Fibroblast of upper back skin (primary cell): ENCODE measurements around the gene SLC6A9.

Experiments
- DNase-seq: peaks from one replicate; pipeline ENCODE4 v3.0.0-alpha.2; 2013

SLC6A9 gene

GRCh38 chr1:44025816-44026215, 5.4 kb downstream of the SLC6A9 start:
- DNase-seq: no peak

DNA sequence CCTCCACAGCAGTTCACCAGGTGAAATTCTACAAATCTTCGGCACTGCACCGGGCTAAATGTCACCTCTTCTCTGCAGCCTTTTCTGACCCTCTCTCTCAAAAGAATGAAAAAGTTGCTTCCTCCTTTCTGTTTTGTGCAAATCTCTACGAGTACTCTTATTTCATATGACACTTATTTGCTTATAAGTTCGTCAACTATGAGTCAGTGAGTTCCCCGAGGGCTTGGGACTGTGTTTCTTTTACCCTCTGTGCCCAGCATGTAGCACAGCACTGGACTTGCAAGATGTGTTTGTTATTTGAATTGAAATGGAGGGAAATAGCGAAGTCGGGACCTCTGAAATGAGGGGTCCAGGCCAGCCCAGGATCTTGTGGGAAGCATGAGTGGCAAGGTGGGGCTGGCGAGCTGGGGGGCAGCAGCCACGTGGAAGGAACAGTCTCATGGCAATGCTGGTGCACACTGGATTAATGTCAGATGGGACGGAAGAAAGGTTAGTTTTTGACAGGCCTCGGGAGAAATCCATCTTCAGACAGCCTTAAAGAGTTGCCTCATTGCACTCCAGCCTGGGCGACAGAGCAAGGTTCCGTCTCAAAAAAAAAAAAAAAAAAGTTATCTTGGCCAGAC, 6.2 kb downstream of the SLC6A9 start:
- no peak for DNase-seq

DNA sequence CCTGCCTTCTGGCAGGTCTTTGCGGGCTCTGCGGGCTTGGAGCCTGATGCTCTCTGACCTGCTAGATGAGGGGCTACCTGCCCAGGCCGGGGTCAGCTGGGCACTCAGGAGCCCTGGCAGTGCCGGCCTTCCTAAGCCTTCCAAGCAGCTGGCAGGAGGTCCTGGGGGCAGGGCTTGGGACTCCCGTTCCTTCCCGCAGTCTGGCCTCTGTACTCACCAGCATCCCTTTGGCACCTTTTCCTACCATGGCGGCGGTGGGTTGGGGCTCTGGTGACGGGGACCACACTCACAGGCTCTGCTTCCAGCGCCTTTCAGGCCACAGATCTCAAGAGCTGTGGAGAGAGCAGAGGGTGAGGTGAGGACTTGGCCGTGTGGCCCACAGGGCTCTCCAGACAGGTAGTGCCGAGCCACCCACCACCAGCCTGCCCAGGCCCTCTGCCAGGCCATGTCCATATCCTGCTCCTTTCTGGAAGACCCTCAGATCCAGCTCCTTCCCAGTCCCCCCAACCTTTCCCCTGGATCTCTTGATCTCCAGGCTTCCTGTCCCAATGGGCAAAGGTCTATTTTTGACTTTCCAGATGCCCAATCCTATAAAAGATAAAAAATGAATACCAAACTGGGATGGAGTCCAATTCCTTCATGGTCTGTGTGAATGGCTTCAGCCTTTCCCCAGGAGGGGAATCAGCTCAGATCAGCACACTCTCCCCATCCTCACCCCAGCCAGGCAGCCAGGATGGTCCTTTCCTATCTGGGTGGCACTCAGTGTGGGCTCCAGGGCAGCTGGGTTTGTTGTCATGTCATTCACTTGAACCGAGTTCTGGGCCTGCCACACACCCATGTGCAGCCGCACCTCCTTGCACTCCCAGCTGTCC, 7.0 kb downstream of the SLC6A9 start:
- DNase-seq: no peak

DNA sequence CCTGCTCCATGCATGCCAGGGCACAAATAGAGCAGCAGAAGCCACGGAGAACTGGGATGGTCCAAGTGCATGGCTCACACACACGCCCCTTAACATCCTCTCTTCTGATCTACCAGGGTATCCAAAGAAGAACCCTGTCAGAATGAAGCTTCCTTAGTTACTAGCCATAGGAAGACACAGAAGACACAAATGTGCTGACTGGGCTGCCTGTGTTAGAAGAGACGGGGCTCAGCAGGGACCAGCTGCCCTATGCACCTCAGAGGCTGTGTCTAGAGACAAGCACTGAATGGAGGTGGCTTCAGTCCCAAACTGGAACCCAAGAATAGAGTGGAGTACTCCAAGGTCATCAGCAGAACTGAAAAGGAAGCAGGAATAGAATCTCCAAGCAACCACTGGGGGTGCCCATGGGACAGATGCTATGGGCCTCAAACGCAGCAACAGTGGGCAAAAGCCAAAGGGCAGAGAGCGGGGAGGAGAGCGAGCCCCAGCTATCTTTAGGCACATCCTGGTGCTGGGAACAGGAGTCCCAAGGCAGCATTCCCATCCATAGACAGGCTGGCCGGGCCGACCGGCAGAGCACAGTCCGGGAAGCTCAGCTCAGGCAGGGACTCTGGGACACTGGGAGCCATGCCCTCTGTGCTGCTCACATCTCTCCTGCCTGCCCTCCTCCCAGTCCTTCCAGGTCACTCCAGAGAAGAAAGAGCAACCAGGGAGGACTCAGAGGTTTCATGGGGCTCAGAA, 9.5 kb downstream of the SLC6A9 start:
- no peak for DNase-seq

- no peak for DNase-seq
Measured at GRCh38 chr1:44021156-44021555, 10.1 kb downstream of the SLC6A9 start.

GRCh38 chr1:44020464-44020863, 10.8 kb downstream of the SLC6A9 start:
- no peak for DNase-seq

DNA sequence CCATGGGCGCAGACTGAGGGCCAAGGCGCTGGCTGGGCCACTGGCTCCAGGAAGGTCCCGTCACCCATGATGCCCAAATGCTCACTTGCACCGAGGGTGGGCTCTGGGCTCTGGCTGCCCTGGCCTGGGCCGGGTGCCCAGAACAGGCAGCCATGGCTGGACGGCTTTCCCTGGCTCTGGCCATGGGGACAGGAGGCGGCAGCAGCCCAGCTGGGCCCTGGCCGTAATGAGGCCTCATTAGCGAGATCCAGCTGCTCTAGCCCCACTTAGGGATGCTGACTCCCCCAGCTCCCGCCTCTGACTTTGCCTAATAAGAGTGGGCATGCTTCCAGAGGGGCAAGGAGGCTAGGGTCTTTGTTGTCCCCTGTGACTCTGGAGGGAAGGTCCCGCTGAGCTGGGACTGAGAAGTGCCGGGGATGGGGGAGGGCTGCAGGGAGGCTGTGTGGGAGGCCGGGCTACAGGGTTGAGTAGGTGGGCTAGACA, 11.8 kb downstream of the SLC6A9 start:
- no peak for DNase-seq

- no peak for DNase-seq
Measured at GRCh38 chr1:44016890-44017400, 14.3 kb downstream of the SLC6A9 start.

DNA sequence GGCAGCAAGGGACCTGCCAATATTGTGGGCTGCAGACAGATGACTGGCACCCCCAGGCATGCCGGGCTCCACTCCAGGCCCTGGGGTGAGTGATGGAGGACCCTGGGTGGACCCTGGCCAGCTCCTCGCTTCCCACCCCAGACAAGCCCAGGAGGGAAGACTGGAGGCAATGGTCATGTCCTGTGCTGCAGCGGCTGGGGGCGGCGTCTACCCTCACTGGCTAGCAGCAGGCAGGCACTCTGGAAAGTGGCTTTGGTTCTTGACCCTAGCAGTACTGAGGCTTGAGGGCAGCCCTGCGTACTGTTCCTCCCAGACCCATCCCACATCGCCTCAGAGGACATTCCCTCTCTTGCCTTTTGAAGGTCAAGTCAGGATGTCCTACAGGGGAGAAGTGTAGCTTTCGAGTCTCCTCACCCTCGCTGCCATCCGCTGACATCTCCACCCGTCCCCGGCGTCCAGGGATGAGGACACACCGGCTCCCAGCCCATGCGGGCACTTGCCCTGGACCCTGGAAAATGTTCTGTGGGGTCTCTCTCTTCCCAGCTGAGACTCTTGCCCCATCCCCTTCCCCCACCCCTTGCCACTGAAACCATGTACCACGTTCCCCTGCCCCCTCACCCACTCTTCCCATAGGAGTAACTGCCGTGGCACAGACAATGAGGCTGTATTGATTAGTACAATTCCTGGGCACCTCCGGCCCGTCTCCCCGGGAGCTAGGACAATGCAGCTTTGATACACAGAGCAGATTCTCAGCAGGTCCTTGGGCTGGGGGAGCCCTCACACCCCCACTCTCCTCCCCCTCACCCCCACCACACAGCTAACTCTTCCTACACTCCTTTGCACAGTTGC, 15.0 kb downstream of the SLC6A9 start:
- DNase-seq: no peak

GRCh38 chr1:44015206-44015605, 16.1 kb downstream of the SLC6A9 start:
- no peak for DNase-seq

DNA sequence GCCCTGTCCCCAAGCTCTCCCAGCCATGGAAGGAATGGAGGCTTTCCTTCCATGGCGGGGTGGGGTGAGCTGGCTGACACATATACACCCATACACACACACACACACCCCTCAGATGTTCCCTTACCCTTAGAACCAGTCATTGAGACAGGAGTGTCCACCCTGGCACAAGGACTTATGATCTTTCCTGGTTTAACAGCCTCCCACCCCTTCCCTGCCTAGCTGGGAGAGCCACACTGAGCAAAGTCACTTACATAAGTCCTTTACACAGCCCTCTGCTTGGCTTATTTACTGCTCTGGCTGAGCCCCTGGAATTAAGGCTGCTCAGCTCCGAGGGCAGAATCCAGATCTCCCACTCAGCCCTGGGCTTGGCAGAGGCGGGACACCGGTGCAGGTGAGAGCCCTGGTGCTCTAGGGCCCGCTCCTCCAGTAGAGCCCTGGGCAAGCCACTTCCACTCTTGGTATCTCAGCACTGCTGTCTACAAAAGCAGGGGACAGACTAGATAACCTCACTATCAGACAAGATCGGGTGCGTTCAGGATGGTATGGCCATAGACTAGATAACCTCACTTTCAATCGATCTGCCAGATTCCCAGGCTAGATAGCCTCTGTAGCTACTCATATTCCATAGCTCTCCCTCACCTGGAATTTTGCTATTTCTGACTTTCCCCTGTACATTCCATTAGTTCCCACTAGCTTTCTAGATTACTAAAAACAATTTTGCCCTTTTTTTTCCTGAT, 16.7 kb downstream of the SLC6A9 start:
- DNase-seq: no peak

GRCh38 chr1:44013949-44014348, 17.3 kb downstream of the SLC6A9 start:
- DNase-seq: no peak

DNA sequence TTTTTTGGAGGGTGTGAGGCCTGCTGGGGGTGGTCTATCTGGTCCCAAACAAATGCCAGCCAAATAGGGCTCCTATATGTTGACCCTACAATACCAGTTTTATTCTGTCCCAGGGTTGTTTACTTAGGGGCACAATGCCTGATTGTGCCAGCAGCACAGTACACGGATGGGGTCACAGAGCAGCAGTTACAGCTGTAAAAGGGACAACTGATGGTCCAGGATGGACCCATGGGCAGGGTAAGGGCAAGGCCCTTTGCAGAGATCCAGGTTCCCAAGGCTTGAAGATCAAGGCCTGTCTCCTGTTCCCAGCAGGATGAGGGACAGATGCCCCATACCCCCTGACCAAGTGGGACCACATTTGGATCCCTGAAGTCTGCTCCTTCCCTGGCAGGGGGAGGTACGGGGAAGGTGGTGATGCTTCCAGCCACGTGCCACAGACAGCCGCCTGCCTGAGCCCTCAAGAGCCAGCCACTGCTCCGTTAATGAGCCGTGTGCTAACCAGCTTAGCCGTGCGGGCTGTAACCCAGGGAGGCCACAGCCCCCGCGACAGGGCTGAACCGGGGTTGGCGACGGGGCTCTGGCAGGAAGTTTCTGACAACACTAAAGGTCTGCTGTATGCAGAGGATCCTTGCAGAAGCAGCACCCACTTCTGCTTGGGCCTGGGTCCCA, 18.2 kb downstream of the SLC6A9 start:
- DNase-seq: no peak

DNA sequence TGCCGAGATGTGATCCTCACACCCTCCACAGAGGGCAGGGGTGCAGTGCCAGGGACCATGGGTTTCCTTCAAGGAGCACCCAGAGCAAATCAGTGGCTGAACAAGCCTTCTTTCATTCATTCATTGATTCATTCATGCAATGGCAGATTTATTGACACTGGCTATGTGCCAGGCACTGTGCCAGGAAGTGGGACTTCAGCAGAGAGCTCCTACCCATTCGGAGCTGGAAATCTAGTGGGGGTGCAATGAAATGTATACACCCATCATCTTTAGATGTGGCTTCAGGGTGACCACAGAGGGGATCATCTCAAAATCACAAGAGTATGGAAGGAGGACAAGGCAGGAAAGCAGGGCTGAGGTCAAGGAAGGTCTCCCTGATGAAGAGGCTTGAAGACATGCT, 18.9 kb downstream of the SLC6A9 start:
- DNase-seq: no peak

DNA sequence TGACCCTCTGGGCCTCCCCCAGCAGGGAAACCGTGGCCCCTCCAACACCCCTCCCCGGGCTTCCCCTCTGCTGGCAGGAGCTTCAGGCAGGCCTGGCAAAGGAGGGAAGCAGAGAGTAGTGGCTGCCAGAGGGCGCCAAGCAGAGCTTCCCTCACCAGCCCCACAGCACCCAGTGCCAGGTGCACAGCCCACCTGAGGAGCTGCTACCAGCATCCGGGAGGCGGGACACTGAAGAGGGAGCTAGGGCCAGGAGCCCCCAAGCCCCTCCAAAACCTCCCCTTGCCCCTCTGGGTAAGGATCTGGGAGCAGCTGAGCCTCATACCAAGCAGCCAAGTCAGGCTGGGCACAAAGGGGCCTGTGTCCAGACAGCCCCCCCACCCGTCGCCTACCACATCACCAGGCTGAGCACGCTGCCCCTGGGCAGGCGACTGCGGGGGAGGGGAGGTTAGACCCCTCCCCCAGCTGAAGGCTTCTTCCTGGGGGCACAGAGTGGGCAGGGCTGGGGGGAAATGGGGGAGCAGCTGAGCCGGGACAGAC, 20.3 kb downstream of the SLC6A9 start:
- no peak for DNase-seq

DNA sequence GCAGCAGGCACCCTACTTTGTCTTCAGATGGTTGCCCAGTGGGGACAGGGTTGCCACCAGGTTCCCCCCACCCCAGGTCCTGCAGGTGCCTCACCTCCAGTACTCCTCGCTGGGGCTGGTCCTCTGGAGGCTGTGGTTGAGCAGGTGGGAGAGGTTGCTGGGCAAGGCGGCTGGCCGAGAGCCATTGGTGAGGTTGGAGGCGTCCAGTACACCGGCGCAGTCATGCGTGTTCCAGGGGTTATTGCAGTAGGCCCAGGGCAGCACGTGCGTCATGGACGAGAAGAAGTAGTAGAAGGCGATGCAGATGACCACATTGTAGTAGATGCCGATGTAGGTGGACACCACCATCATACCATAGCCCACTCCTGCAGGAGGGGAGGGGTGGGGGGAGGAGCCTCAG, 23.0 kb downstream of the SLC6A9 start:
- no peak for DNase-seq

DNA sequence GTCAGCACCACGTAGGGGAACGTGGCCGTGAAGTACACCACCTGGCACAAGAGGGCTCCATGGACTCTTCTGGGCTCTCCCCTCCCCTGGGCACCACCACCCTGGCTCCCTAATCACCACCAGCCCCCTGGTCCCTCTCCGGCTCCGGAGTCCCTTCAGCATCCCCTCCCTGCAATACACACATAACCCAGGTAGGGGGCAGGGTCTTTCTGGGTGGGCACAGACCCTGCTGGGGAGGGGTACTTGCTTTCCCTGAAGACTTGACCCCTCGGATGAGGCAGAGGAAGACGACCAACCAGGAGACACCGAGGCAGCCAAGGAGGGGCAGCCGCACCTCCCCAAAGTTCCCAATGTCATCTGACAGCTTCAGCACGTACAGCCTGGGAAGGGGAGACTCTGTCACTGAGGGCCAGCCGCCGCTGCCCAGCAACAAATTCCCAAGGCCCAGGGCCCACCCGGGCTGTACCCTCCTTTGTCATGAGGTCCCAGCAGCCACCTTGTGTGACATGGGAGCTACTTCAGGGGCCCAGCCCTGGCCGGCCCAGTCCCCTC, 28.6 kb downstream of the SLC6A9 start:
- no peak for DNase-seq

DNA sequence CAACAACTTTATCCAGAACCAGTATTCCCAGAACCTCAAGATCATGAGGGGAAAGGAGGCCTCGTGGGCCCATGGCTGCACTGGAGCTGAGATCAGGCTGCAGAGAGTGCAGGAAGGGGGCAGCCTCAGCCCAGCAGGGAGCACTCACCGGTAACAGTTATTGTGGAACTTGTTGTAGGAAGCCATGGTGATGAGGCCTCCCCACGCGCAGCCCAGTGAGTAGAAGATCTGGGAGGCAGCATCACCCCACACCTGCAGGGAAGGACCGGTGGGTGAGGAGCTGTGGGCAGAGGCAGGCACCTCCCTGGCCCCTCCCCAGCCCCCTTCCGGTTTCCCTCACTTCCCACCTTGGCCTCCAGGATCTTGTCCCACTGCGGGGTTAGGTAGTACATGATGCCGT, 29.1 kb downstream of the SLC6A9 start:
- no peak for DNase-seq

GRCh38 chr1:44000122-44000665, 31.1 kb downstream of the SLC6A9 start:
- no peak for DNase-seq

GRCh38 chr1:43999455-43999854, 31.8 kb downstream of the SLC6A9 start:
- DNase-seq: no peak
